Liver (tissue), 9 donors: ENCODE measurements around the gene ZSCAN5C. TPM values are rescaled to one million over a fixed set of nuclear protein-coding genes. Genes with fewer than 3 reads are reported as not detected.
A peak's percentile ranks its signal among the peaks of the same experiment; 100 is the strongest.

ENCODE experiments used
- DNase-seq: peaks from one replicate; pipeline ENCODE4 v3.0.0-alpha.2; 2017; ENCODE audit warnings: low spot score
- H3K27ac ChIP-seq, 2 donors: one replicate each; pipeline ENCODE4 v1.7.0; 2013; ENCODE audit warnings: inconsistent platforms in 2 of 2, low read length in 2 of 2, control low read depth in 1 of 2, low read depth in 1 of 2, mild to moderate bottlenecking in 1 of 2
- H3K27me3 ChIP-seq, 4 donors: one replicate each; pipeline versions ENCODE4 v1.6.1 to v1.7.0; 2013; ENCODE audit warnings: low read length in 3 of 4, inconsistent platforms in 1 of 4, mild to moderate bottlenecking in 1 of 4, moderate library complexity in 1 of 4; ENCODE audit not compliant: control insufficient read depth in 4 of 4, insufficient read depth in 4 of 4
- H3K36me3 ChIP-seq, 4 donors: one replicate each; pipeline versions ENCODE4 v1.6.1 to v1.7.0; 2013; ENCODE audit warnings: low read length in 3 of 4, mild to moderate bottlenecking in 3 of 4, low read depth in 1 of 4, moderate library complexity in 1 of 4; ENCODE audit not compliant: control insufficient read depth in 4 of 4, insufficient read depth in 3 of 4
- H3K4me1 ChIP-seq, 4 donors: one replicate each; pipeline versions ENCODE4 v1.6.1 to v1.7.0; 2013; ENCODE audit warnings: low read length in 3 of 4, mild to moderate bottlenecking in 3 of 4, moderate library complexity in 1 of 4; ENCODE audit not compliant: control insufficient read depth in 4 of 4, insufficient read depth in 4 of 4
- H3K4me3 ChIP-seq, 3 donors: one replicate each; pipeline versions ENCODE4 v1.6.1 to v1.7.0; 2013; ENCODE audit warnings: low read length in 3 of 3, control low read depth in 1 of 3, low read depth in 1 of 3, mild to moderate bottlenecking in 1 of 3
- H3K9ac ChIP-seq, 2 donors: one replicate each; pipeline ENCODE4 v1.7.0; 2013; ENCODE audit warnings: low read length in 2 of 2, mild to moderate bottlenecking in 2 of 2, moderate library complexity in 2 of 2, control low read depth in 1 of 2, low read depth in 1 of 2
- H3K9me3 ChIP-seq, 4 donors: one replicate each; pipeline versions ENCODE4 v1.6.1 to v1.7.0; 2013; ENCODE audit warnings: low read length in 3 of 4; ENCODE audit not compliant: control insufficient read depth in 4 of 4
- FOXA2 ChIP-seq: IDR thresholded peaks from 2 replicates; pipeline ENCODE4 v1.6.1; 2016; ENCODE audit warnings: antibody characterized with exemption
- JUND ChIP-seq, 2 donors: IDR thresholded peaks; 2 replicates each; pipeline ENCODE4 v1.6.1; 2016; ENCODE audit warnings: antibody characterized with exemption in 2 of 2
- MAX ChIP-seq: IDR thresholded peaks from 2 replicates; pipeline ENCODE4 v1.6.1; 2016; ENCODE audit warnings: antibody characterized with exemption
- NR2F2 ChIP-seq: IDR thresholded peaks from 2 replicates; pipeline ENCODE4 v1.6.1; 2016; ENCODE audit warnings: antibody characterized with exemption
- RAD21 ChIP-seq, 2 donors: IDR thresholded peaks; 2 replicates each; pipeline ENCODE4 v1.6.1; 2016; ENCODE audit warnings: antibody characterized with exemption in 2 of 2, mild to moderate bottlenecking in 2 of 2
- RXRA ChIP-seq, 2 donors: IDR thresholded peaks; 2 replicates each; pipeline ENCODE4 v1.6.1; 2017 to 2018; ENCODE audit warnings: antibody characterized with exemption in 2 of 2, mild to moderate bottlenecking in 1 of 2
- SP1 ChIP-seq: IDR thresholded peaks from 2 replicates; pipeline ENCODE4 v1.6.1; 2018; ENCODE audit warnings: antibody characterized with exemption, mild to moderate bottlenecking
- TAF1 ChIP-seq: conservative IDR thresholded peaks from 2 replicates; pipeline ENCODE4 v1.6.1; 2016; ENCODE audit warnings: antibody characterized with exemption, mild to moderate bottlenecking
- YY1 ChIP-seq: IDR thresholded peaks from 2 replicates; pipeline ENCODE4 v1.6.1; 2016; ENCODE audit warnings: antibody characterized with exemption, mild to moderate bottlenecking
- WGBS: extraction: QIAGEN DNeasy Blood & Tissue Kit; methylation state at CpG from one replicate; pipeline ENCODE4 v1.1.7; 2013; 5-methylcytosine and 5-hydroxymethylcytosine counted together
- polyA plus RNA-seq, 2 donors: library from polyadenylated mRNA; stranded (reverse) in 1 of 2; unstranded in 1 of 2; fragments of 200-250 nt in 1 of 2; fragments of >200 nt in 1 of 2; fragmentation: Nextera tagmentation in 1 of 2; extraction: Ambion mirVana in 1 of 2; gene quantifications; one replicate each; pipeline versions ENCODE4 v1.2.1 to v1.2.3, GENCODE V29; 2013 to 2015
- total RNA-seq, 2 donors: library from RNA; depleted of rRNA; stranded (reverse); fragments of >200 nt; gene quantifications; one replicate each; pipeline ENCODE4 v1.2.3, GENCODE V29; 2014
- TF ChIP-seq, protein P1 (sequence below): IDR thresholded peaks from 2 replicates; pipeline ENCODE4 v1.6.1; 2016; ENCODE audit warnings: antibody characterized with exemption
- TF ChIP-seq, protein P2 (sequence below): fragments of 150-350 bp; IDR thresholded peaks from 2 replicates; pipeline ENCODE4 v1.5.1; 2017; ENCODE audit warnings: improper control_type of control experiment, low read depth, low read length; ENCODE audit not compliant: missing input control
- donor health status: healthy.
- donor health status: healthy.
- donor health status: healthy.
- donor health status: healthy.
- donor health status: healthy.

The ZSCAN5C gene, protein sequence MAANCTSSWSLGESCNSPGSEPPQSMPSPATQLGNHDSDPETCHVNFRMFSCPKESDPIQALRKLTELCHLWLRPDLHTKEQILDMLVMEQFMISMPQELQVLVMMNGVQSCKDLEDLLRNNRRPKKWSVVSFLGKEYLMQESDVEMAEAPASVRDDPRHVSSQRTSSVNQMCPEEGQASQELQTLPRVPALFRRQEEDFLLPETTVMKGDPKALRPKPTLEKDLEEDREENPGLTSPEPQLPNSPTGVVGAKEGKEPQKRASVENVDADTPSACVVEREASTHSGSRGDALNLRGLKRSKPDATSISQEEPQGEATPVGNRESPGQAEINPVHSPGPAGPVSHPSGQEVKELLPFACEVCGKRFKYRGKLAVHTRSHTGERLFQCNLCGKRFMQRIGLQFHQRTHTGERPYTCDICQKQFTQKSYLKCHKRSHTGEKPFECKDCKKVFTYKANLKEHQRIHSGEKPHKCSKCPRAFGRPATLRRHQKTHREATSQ
- not detected for total RNA-seq
- polyA plus RNA-seq: not detected

DNA sequence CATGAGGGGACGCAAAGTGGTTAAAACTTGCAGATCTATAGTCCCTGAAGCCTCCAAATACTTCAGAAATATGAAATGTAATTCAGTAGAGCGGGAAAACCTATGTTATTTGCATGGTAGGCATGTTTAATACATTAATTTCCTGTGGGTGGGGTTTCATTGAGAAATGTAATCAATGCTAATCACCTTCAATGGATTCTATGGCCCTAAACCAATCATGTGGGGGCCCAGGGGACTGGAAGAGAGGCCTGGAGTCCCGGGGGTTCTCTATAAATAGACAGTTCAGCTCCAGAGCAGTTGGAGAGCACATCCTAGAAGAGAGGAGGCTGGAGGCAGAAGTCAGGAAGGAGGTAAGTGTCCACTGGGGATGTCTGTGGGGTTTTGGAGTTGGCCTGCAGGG lies at the start of gene ZSCAN5C:
ZSCAN5C (plus strand) TSS at position 301 of the 400 bp plus-strand sequence. CDS start 3,641 bp downstream, outside the sequence.
- no peak for DNase-seq
- H3K9me3 ChIP-seq: no peaks in the 10 kb centered on the region
- WGBS: 78% methylated on average over 3 of the region's 3 CpGs

GRCh38 chr19:56152644-56153043 lies 49.4 kb upstream of the ZSCAN5C start:
- Histone ChIP-seq H3K9me3 (no peaks in the 10 kb centered on the region), H3K36me3 (peaks cover 5 to 28% (median 8%) of the 10 kb centered on the region in 4 donors), H3K4me3 (no peak overlapping the region), H3K9ac (no peak overlapping the region), H3K4me1 (peaks cover 0 to 18% (median 15%) of the 10 kb centered on the region in 4 donors), H3K27me3 (no peaks in the 10 kb centered on the region), H3K27ac (peak overlapping the region in 1 of 2 donors; percentile 9)
- WGBS: 76% methylated on average over 2 of the region's 2 CpGs
- no peak for DNase-seq
- no peak for TF ChIP-seq JUND (IDR thresholded peaks at IDR 0.05)
- TF ChIP-seq, protein P1, sequence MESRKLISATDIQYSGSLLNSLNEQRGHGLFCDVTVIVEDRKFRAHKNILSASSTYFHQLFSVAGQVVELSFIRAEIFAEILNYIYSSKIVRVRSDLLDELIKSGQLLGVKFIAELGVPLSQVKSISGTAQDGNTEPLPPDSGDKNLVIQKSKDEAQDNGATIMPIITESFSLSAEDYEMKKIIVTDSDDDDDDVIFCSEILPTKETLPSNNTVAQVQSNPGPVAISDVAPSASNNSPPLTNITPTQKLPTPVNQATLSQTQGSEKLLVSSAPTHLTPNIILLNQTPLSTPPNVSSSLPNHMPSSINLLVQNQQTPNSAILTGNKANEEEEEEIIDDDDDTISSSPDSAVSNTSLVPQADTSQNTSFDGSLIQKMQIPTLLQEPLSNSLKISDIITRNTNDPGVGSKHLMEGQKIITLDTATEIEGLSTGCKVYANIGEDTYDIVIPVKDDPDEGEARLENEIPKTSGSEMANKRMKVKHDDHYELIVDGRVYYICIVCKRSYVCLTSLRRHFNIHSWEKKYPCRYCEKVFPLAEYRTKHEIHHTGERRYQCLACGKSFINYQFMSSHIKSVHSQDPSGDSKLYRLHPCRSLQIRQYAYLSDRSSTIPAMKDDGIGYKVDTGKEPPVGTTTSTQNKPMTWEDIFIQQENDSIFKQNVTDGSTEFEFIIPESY: no peak
- TF ChIP-seq YY1: no peak

More for the DNA sequence above, at the start of gene ZSCAN5C:
- H3K27me3 ChIP-seq: no peaks in the 10 kb centered on the region
- peaks cover 0 to 10% (median 8%) of the 10 kb centered on the region in 4 donors for H3K4me1 ChIP-seq
- no peak within 1 kb of the TSS for H3K9ac ChIP-seq
- H3K27ac ChIP-seq: no peak within 1 kb of the TSS
- no peaks in the 10 kb centered on the region for H3K36me3 ChIP-seq
- TF ChIP-seq, protein P1: no peak
- TF ChIP-seq FOXA2 (no peak), RAD21 (IDR thresholded peaks at IDR 0.05) (no peak), TAF1 (no peak)
- TF ChIP-seq, protein P2, sequence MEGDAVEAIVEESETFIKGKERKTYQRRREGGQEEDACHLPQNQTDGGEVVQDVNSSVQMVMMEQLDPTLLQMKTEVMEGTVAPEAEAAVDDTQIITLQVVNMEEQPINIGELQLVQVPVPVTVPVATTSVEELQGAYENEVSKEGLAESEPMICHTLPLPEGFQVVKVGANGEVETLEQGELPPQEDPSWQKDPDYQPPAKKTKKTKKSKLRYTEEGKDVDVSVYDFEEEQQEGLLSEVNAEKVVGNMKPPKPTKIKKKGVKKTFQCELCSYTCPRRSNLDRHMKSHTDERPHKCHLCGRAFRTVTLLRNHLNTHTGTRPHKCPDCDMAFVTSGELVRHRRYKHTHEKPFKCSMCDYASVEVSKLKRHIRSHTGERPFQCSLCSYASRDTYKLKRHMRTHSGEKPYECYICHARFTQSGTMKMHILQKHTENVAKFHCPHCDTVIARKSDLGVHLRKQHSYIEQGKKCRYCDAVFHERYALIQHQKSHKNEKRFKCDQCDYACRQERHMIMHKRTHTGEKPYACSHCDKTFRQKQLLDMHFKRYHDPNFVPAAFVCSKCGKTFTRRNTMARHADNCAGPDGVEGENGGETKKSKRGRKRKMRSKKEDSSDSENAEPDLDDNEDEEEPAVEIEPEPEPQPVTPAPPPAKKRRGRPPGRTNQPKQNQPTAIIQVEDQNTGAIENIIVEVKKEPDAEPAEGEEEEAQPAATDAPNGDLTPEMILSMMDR: no peak
- H3K4me3 ChIP-seq: no peak within 1 kb of the TSS

GRCh38 chr19:56153507-56153906 lies 48.6 kb upstream of the ZSCAN5C start:
- H3K9ac ChIP-seq: no peak overlapping the region
- H3K9me3 ChIP-seq: no peaks in the 10 kb centered on the region
- no peak overlapping the region for H3K4me3 ChIP-seq
- H3K36me3 ChIP-seq: peaks cover 2 to 28% (median 5%) of the 10 kb centered on the region in 4 donors
- H3K27ac ChIP-seq: peak overlapping the region in 1 of 2 donors; percentile 37
- 60% methylated on average over 6 of the region's 6 CpGs for WGBS
- no peak for TF ChIP-seq RXRA (IDR thresholded peaks at IDR 0.05)
- TF ChIP-seq MAX: no peak
- peak in 1 of 2 donors; percentile 38 for TF ChIP-seq RAD21 (IDR thresholded peaks at IDR 0.05)
- peak; percentile 48 for TF ChIP-seq NR2F2
- TF ChIP-seq SP1: peak; percentile 16
- DNase-seq: no peak
- peaks cover 0 to 18% (median 15%) of the 10 kb centered on the region in 4 donors for H3K4me1 ChIP-seq
- H3K27me3 ChIP-seq: no peaks in the 10 kb centered on the region
